CD4-positive, alpha-beta T cell (primary cell): ENCODE results near the gene PPP1R26. TPM values are rescaled to one million over a fixed set of nuclear protein-coding genes. Genes with fewer than 3 reads are reported as not detected.
"Not testable (repeated sequence)": the region's sequence is repeated elsewhere in the genome, so short reads cannot be mapped to it uniquely, and the experiment has no call there.

Experiments
- ATAC-seq: fragments of 200-7000 bp; cut with Tn5 transposase; one replicate; pipeline ENCODE4 v1.10.0; 2022; ENCODE audit warnings: mild to moderate bottlenecking; ENCODE audit not compliant: poor library complexity
- CTCF ChIA-PET: fragments of 350-600 bp; sonication (Branson Sonifier 250); formaldehyde crosslinking; loops from one replicate; lab custom pipeline; 2021; ENCODE audit warnings: antibody characterized with exemption, inconsistent platforms; lab: Charles Lee
- POLR2A ChIA-PET: fragments of 350-600 bp; sonication (Branson Sonifier 250); formaldehyde crosslinking; loops from one replicate; lab custom pipeline; 2021; ENCODE audit warnings: antibody characterized with exemption, inconsistent platforms; lab: Charles Lee
- DNase-seq, 14 experiments: peaks; one replicate each; pipeline ENCODE4 v3.0.0-alpha.2; 2013 to 2020; ENCODE audit warnings: mixed read lengths in 2 of 14
- H3K27ac ChIP-seq, 2 donors: one replicate each; pipeline versions ENCODE4 v1.5.1 to v1.7.0; 2013; ENCODE audit warnings: low read length in 2 of 2, low read depth in 1 of 2, mild to moderate bottlenecking in 1 of 2
- H3K27me3 ChIP-seq, 2 experiments: 1 replicate in 1 of 2; 2 replicates in 1 of 2; pipeline versions ENCODE4 v1.6.1 to v1.7.0; 2013; ENCODE audit warnings: low read length in 2 of 2, control low read depth in 1 of 2, mild to moderate bottlenecking in 1 of 2, moderate library complexity in 1 of 2; ENCODE audit not compliant: insufficient read depth in 2 of 2, control insufficient read depth in 1 of 2
- H3K36me3 ChIP-seq: one replicate; pipeline ENCODE4 v1.6.1; 2013; ENCODE audit warnings: low read length, control low read depth; ENCODE audit not compliant: insufficient read depth
- H3K4me1 ChIP-seq: one replicate; pipeline ENCODE4 v1.6.1; 2013; ENCODE audit warnings: low read length, control low read depth; ENCODE audit not compliant: insufficient read depth
- H3K4me3 ChIP-seq: one replicate; pipeline ENCODE4 v1.5.1; 2013; ENCODE audit warnings: mild to moderate bottlenecking, low read length, moderate library complexity
- H3K9me3 ChIP-seq, 2 experiments: 1 replicate in 1 of 2; 2 replicates in 1 of 2; pipeline versions ENCODE4 v1.6.1 to v1.7.0; 2013; ENCODE audit warnings: low read length in 2 of 2, mild to moderate bottlenecking in 2 of 2, control low read depth in 1 of 2, moderate library complexity in 1 of 2; ENCODE audit not compliant: control insufficient read depth in 1 of 2, insufficient read depth in 1 of 2
- H3K27ac Mint-ChIP-seq: one replicate; pipeline ENCODE4 v1.8.0; 2020; ENCODE audit warnings: mixed read lengths
- H3K27me3 Mint-ChIP-seq: one replicate; pipeline ENCODE4 v1.8.0; 2021; ENCODE audit warnings: mixed read lengths
- H3K36me3 Mint-ChIP-seq: one replicate; pipeline ENCODE4 v1.8.0; 2021; ENCODE audit warnings: low read depth, mixed read lengths
- H3K4me1 Mint-ChIP-seq: one replicate; pipeline ENCODE4 v1.8.0; 2021; ENCODE audit warnings: low read depth, mixed read lengths
- H3K4me3 Mint-ChIP-seq: one replicate; pipeline ENCODE4 v1.8.0; 2020; ENCODE audit warnings: mild to moderate bottlenecking, mixed read lengths
- H3K9me3 Mint-ChIP-seq: one replicate; pipeline ENCODE4 v1.8.0; 2020; ENCODE audit warnings: mixed read lengths
- intact Hi-C, 2 experiments: fragments of 100-400 bp; cut with DNase I in 1 of 2; cut with micrococcal nuclease in 1 of 2; formaldehyde crosslinking; loops; one replicate each; pipeline versions ENCODE4 v1.15.1 to v1.9.0; 2023 to 2025; cut with DNase I, micrococcal nuclease
- total RNA-seq, 174 experiments: library from RNA in 2 of 174; stranded (reverse) in 2 of 174; gene quantifications; one replicate each; pipeline ENCODE4 v1.2.3 and lab custom pipeline; 2021 to 2026
- TF ChIP-seq, protein P1 (sequence below): fragments of 200-600 bp; IDR thresholded peaks from one replicate; pipeline ENCODE4 v1.8.0; 2022; ENCODE audit warnings: antibody characterized with exemption, mild to moderate bottlenecking

Gene PPP1R26
- total RNA-seq, 2 experiments from 2014 or later, result 0.27 to 0.47 TPM

GRCh38 chr9:135512904-135513303 lies 33.3 kb downstream of the PPP1R26 start:
- TF ChIP-seq, protein P1, sequence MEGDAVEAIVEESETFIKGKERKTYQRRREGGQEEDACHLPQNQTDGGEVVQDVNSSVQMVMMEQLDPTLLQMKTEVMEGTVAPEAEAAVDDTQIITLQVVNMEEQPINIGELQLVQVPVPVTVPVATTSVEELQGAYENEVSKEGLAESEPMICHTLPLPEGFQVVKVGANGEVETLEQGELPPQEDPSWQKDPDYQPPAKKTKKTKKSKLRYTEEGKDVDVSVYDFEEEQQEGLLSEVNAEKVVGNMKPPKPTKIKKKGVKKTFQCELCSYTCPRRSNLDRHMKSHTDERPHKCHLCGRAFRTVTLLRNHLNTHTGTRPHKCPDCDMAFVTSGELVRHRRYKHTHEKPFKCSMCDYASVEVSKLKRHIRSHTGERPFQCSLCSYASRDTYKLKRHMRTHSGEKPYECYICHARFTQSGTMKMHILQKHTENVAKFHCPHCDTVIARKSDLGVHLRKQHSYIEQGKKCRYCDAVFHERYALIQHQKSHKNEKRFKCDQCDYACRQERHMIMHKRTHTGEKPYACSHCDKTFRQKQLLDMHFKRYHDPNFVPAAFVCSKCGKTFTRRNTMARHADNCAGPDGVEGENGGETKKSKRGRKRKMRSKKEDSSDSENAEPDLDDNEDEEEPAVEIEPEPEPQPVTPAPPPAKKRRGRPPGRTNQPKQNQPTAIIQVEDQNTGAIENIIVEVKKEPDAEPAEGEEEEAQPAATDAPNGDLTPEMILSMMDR, result no peak
- Mint-ChIP-seq H3K4me1 (no peaks in the 10 kb centered on the region), H3K9me3 (peaks cover 6% of the 10 kb centered on the region), H3K27me3 (peaks cover 8% of the 10 kb centered on the region), H3K4me3 (no peak overlapping the region), H3K36me3 (no peaks in the 10 kb centered on the region), H3K27ac (no peak overlapping the region)
- CTCF ChIA-PET, result no interaction called here
- POLR2A ChIA-PET, result no interaction called here
- DNase-seq (peak in 1 of 14 experiments; percentile 5), ATAC-seq (no peak)
- intact Hi-C loops, result no loop called here
- H3K9me3 ChIP-seq, result peaks cover 0 to 13% of the 10 kb centered on the region in 2 experiments
- no peak overlapping the region for H3K27ac ChIP-seq
- peaks cover 4% of the 10 kb centered on the region for H3K4me1 ChIP-seq
- H3K27me3 ChIP-seq, result peaks cover 0 to 2% of the 10 kb centered on the region in 2 experiments
- H3K4me3 ChIP-seq, result no peak overlapping the region
- no peaks in the 10 kb centered on the region for H3K36me3 ChIP-seq

GRCh38 chr9:135513351-135513846 lies 33.8 kb downstream of the PPP1R26 start:
- Histone ChIP-seq H3K27ac (no peak overlapping the region), H3K27me3 (peaks cover 0 to 2% of the 10 kb centered on the region in 2 experiments), H3K9me3 (peaks cover 0 to 10% of the 10 kb centered on the region in 2 experiments), H3K4me1 (peaks cover 4% of the 10 kb centered on the region), H3K36me3 (no peaks in the 10 kb centered on the region), H3K4me3 (no peak overlapping the region)
- TF ChIP-seq, protein P1, result no peak
- peak in 1 of 14 experiments; percentile 22 for DNase-seq
- peaks cover 8% of the 10 kb centered on the region for H3K27me3 Mint-ChIP-seq
- ATAC-seq, result no peak
- H3K4me3 Mint-ChIP-seq, result no peak overlapping the region
- ChIA-PET CTCF (no interaction called here), POLR2A (no interaction called here)
- H3K27ac Mint-ChIP-seq, result no peak overlapping the region
- H3K36me3 Mint-ChIP-seq, result no peaks in the 10 kb centered on the region
- H3K4me1 Mint-ChIP-seq, result no peaks in the 10 kb centered on the region
- intact Hi-C loops, result no loop called here
- H3K9me3 Mint-ChIP-seq, result peaks cover 6% of the 10 kb centered on the region

DNA sequence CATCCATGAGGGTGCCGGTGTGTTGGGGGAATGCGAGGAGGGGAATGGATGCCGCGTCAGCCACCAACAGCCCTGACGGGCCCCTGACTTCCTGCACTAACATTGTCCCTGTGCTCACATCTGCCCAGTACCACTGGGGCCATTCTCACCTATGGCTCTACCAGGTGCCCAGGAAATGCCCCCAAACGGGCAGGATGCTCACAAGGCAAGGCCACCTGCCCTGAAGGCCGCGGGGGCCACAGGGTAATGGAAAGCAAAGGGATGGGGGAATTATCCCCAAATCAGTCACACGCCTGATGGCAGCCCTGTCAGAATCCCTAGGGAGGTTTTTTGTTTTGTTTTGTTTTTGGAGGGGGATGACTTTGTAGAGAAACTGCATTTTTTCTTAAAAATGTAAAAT lies 34.3 kb downstream of the PPP1R26 start:
- H3K4me1 Mint-ChIP-seq, H3K9me3 ChIP-seq, POLR2A ChIA-PET, H3K36me3 Mint-ChIP-seq, H3K9me3 Mint-ChIP-seq, ATAC-seq, H3K27me3 Mint-ChIP-seq, H3K4me3 ChIP-seq, H3K27ac ChIP-seq, H3K27me3 ChIP-seq, H3K4me3 Mint-ChIP-seq, H3K36me3 ChIP-seq, H3K27ac Mint-ChIP-seq, H3K4me1 ChIP-seq, CTCF ChIA-PET, intact Hi-C loops: not testable (repeated sequence)
- DNase-seq, result peak in 1 of 14 experiments; percentile 20
